B cell (primary cell): ENCODE results near the gene MAD2L2. TPM values are rescaled to one million over a fixed set of nuclear protein-coding genes. Genes with fewer than 3 reads are reported as not detected.

ENCODE experiments used
- ATAC-seq: fragments of 200-7000 bp; cut with Tn5 transposase; one replicate; pipeline ENCODE4 v1.10.0; 2021; ENCODE audit warnings: low read depth, mild to moderate bottlenecking, moderate number of reproducible peaks, moderate library complexity
- CTCF ChIA-PET: fragments of 350-600 bp; sonication (Branson Sonifier 250); formaldehyde crosslinking; loops from one replicate; lab custom pipeline; 2021; ENCODE audit warnings: antibody characterized with exemption, inconsistent platforms; lab: Charles Lee
- POLR2A ChIA-PET: fragments of 350-600 bp; sonication (Branson Sonifier 250); formaldehyde crosslinking; loops from one replicate; lab custom pipeline; 2021; ENCODE audit warnings: antibody characterized with exemption; lab: Charles Lee
- DNase-seq: peaks from one replicate; pipeline ENCODE4 v3.0.0; 2013
- H2AFZ ChIP-seq: 2 replicates; pipeline ENCODE4 v1.6.1; 2012; ENCODE audit warnings: mild to moderate bottlenecking, low read depth, low read length; ENCODE audit not compliant: insufficient read depth, poor library complexity, severe bottlenecking
- H3K27ac ChIP-seq, 2 donors: 1 replicate in 1 of 2; 2 replicates in 1 of 2; pipeline ENCODE4 v1.5.1; 2012 to 2013; ENCODE audit warnings: low read length in 2 of 2, mild to moderate bottlenecking in 2 of 2, moderate library complexity in 1 of 2
- H3K27me3 ChIP-seq, 4 experiments: fragments of 200-600 bp in 1 of 4; sonication (generic) in 1 of 4; replicated peaks in 1 of 4; 1 replicate in 2 of 4; 2 replicates in 2 of 4; pipeline versions ENCODE4 v1.6.1 to v1.7.0; 2013 to 2016; ENCODE audit warnings: low read length in 3 of 4, mild to moderate bottlenecking in 2 of 4, mixed read lengths in 1 of 4, moderate library complexity in 1 of 4; ENCODE audit not compliant: insufficient read depth in 4 of 4, control insufficient read depth in 3 of 4; ENCODE audit errors: control extremely low read depth in 1 of 4
- H3K36me3 ChIP-seq, 2 experiments: replicated peaks in 1 of 2; 1 replicate in 1 of 2; 2 replicates in 1 of 2; pipeline versions ENCODE4 v1.6.1 to v1.7.1; 2013; ENCODE audit warnings: low read length in 1 of 2; ENCODE audit not compliant: insufficient read depth in 2 of 2, control insufficient read depth in 1 of 2; ENCODE audit errors: control extremely low read depth in 1 of 2, extremely low read depth in 1 of 2
- H3K4me1 ChIP-seq, 2 donors: fragments of 200-600 bp in 1 of 2; sonication (generic) in 1 of 2; 1 replicate in 1 of 2; 2 replicates in 1 of 2; pipeline versions ENCODE4 v1.5.1 to v1.6.1; 2013 to 2017; ENCODE audit warnings: low read length in 2 of 2; ENCODE audit not compliant: control insufficient read depth in 2 of 2, insufficient read depth in 2 of 2
- H3K4me2 ChIP-seq: replicated peaks from 2 replicates; pipeline ENCODE3; 2012; ENCODE audit warnings: mild to moderate bottlenecking, low read depth, low read length; ENCODE audit not compliant: poor library complexity, severe bottlenecking
- H3K4me3 ChIP-seq, 5 experiments: fragments of 200-600 bp in 1 of 5; sonication (generic) in 1 of 5; 1 replicate in 3 of 5; 2 replicates in 2 of 5; pipeline versions ENCODE4 v1.5.1 to v1.7.0; 2011 to 2016; ENCODE audit warnings: low read length in 4 of 5, mild to moderate bottlenecking in 4 of 5, low read depth in 2 of 5, control low read depth in 1 of 5, moderate library complexity in 1 of 5; ENCODE audit not compliant: insufficient read depth in 1 of 5; ENCODE audit errors: control extremely low read depth in 1 of 5, extremely low read depth in 1 of 5
- H3K79me2 ChIP-seq: fragments of 200-600 bp; sonication (generic); one replicate; pipeline ENCODE4 v1.6.0; 2016; ENCODE audit warnings: low read length; ENCODE audit not compliant: control insufficient read depth, insufficient read depth
- H3K9ac ChIP-seq: fragments of 200-600 bp; sonication (generic); 2 replicates; pipeline ENCODE4 v1.6.1; 2017; ENCODE audit warnings: mild to moderate bottlenecking, low read length, moderate library complexity
- H3K9me3 ChIP-seq, 3 donors: one replicate each; pipeline versions ENCODE4 v1.6.1 to v1.7.1; 2013; ENCODE audit warnings: low read length in 2 of 3; ENCODE audit not compliant: control insufficient read depth in 2 of 3, insufficient read depth in 1 of 3; ENCODE audit errors: control extremely low read depth in 1 of 3
- H4K20me1 ChIP-seq: 2 replicates; pipeline ENCODE4 v1.6.0; 2012; ENCODE audit warnings: mild to moderate bottlenecking, low read length; ENCODE audit not compliant: insufficient read depth, control insufficient read depth, poor library complexity, severe bottlenecking
- H3K27ac Mint-ChIP-seq: one replicate; pipeline ENCODE4 v1.8.0; 2021; ENCODE audit warnings: mixed read lengths
- H3K27me3 Mint-ChIP-seq: one replicate; pipeline ENCODE4 v1.8.0; 2021; ENCODE audit warnings: mixed read lengths
- H3K4me1 Mint-ChIP-seq: one replicate; pipeline ENCODE4 v1.8.0; 2021; ENCODE audit warnings: mixed read lengths
- H3K4me3 Mint-ChIP-seq: one replicate; pipeline ENCODE4 v1.8.0; 2021; ENCODE audit warnings: mixed read lengths
- H3K9me3 Mint-ChIP-seq: one replicate; pipeline ENCODE4 v1.8.0; 2022; ENCODE audit warnings: mixed read lengths; ENCODE audit not compliant: insufficient read depth
- CTCF ChIP-seq: fragments of 200-600 bp; IDR thresholded peaks from one replicate; pipeline ENCODE4 v1.8.0; 2022; ENCODE audit warnings: antibody characterized with exemption, mild to moderate bottlenecking
- EZH2 ChIP-seq: IDR thresholded peaks from 2 replicates; pipeline ENCODE4 v1.6.1; 2012; ENCODE audit warnings: borderline replicate concordance, low read depth, mild to moderate bottlenecking, moderate library complexity, low read length; ENCODE audit not compliant: insufficient read depth, poor library complexity, severe bottlenecking
- WGBS: methylation state at CpG from one replicate; pipeline ENCODE4 v1.1.5; 2013; ENCODE audit warnings: missing lambda C conversion rate; ENCODE audit not compliant: insufficient coverage; 5-methylcytosine and 5-hydroxymethylcytosine counted together
- intact Hi-C: fragments of 100-400 bp; cut with micrococcal nuclease; formaldehyde crosslinking; loops from one replicate; pipeline ENCODE4 v1.10.0; 2022
- polyA plus RNA-seq: library from polyadenylated mRNA; depleted of rRNA; stranded (reverse); fragments of >200 nt; gene quantifications from 2 replicates; pipeline ENCODE4 v1.2.3, GENCODE V29; 2012
- total RNA-seq, 2 donors: library from RNA; stranded (reverse); fragments of 120-200 nt in 1 of 2; gene quantifications; 1 replicate in 1 of 2; 2 replicates in 1 of 2; pipeline versions ENCODE4 v1.2.3 to v1.2.4, GENCODE V29; 2013 to 2022

The MAD2L2 gene
- total and polyA plus RNA-seq, 2 donors (not counting 1 experiment from before 2014, with no cell fraction given): 29.0 to 42.2 TPM

- no peaks in the 10 kb centered on the region for H3K4me1 Mint-ChIP-seq
- no peak overlapping the region for H3K4me2 ChIP-seq
- no peak overlapping the region for H3K4me3 ChIP-seq
- no peak overlapping the region for H3K27ac Mint-ChIP-seq
- TF ChIP-seq EZH2 (no peak), CTCF (no peak)
- H2AFZ ChIP-seq: no peak overlapping the region
- H3K27me3 Mint-ChIP-seq: peaks cover 13% of the 10 kb centered on the region
- H3K27ac ChIP-seq: no peak overlapping the region
- ATAC-seq (no peak), DNase-seq (no peak)
- H3K27me3 ChIP-seq: peaks cover 0 to 20% (median 2%) of the 10 kb centered on the region in 4 experiments
- 91% methylated on average over 14 of the region's 15 CpGs for WGBS
- intact Hi-C loops: no loop called here
- H4K20me1 ChIP-seq: no peaks in the 10 kb centered on the region
- ChIA-PET CTCF (interaction anchor here (0.6 kb wide), 1 partner anchor 76 kb away, joined by 3 read pairs; no protein-coding TSS in a partner anchor), POLR2A (no interaction called here)
- no peak overlapping the region for H3K9ac ChIP-seq
- no peak overlapping the region for H3K4me3 Mint-ChIP-seq
- no peaks in the 10 kb centered on the region for H3K36me3 ChIP-seq
- H3K4me1 ChIP-seq: no peaks in the 10 kb centered on the region
- no peaks in the 10 kb centered on the region for H3K9me3 ChIP-seq
- H3K9me3 Mint-ChIP-seq: no peaks in the 10 kb centered on the region
- no peaks in the 10 kb centered on the region for H3K79me2 ChIP-seq
Measured at GRCh38 chr1:11701981-11702803, 21.2 kb upstream of the MAD2L2 start.

- no peaks in the 10 kb centered on the region for H3K9me3 Mint-ChIP-seq
- Histone ChIP-seq H3K36me3 (no peaks in the 10 kb centered on the region), H3K4me2 (no peak overlapping the region), H3K9ac (no peak overlapping the region), H3K27ac (no peak overlapping the region), H3K27me3 (peaks cover 0 to 20% (median 2%) of the 10 kb centered on the region in 4 experiments), H2AFZ (no peak overlapping the region), H4K20me1 (no peaks in the 10 kb centered on the region), H3K79me2 (no peaks in the 10 kb centered on the region), H3K9me3 (no peaks in the 10 kb centered on the region), H3K4me1 (no peaks in the 10 kb centered on the region), H3K4me3 (no peak overlapping the region)
- no peak overlapping the region for H3K27ac Mint-ChIP-seq
- no peak for DNase-seq
- H3K27me3 Mint-ChIP-seq: peaks cover 16% of the 10 kb centered on the region
- ChIA-PET CTCF (interaction anchor here (0.6 kb wide), 1 partner anchor 76 kb away, joined by 3 read pairs; no protein-coding TSS in a partner anchor), POLR2A (no interaction called here)
- H3K4me3 Mint-ChIP-seq: no peak overlapping the region
- WGBS: 78% methylated on average over 14 of the region's 15 CpGs
- no peaks in the 10 kb centered on the region for H3K4me1 Mint-ChIP-seq
- ATAC-seq: no peak
- intact Hi-C loops: no loop called here
- no peak for TF ChIP-seq CTCF
- TF ChIP-seq EZH2: no peak
Measured at GRCh38 chr1:11701551-11701961, 20.6 kb upstream of the MAD2L2 start.
